ENCODE results near the gene TREX2. TPM values are rescaled to one million over a fixed set of nuclear protein-coding genes. Genes with fewer than 3 reads are reported as not detected.

TREX2 gene
- total and polyA plus RNA-seq, 7 experiments from 2014 or later, result 0.25 to 5.5 (median 2.8) TPM

GRCh38 chrX:153416781-153417450 lies 28.9 kb downstream of the TREX2 start:
- no peaks in the 10 kb centered on the region for H3K27me3 ChIP-seq (ENCODE audit: control insufficient read depth in 2 of 2, insufficient read depth in 2 of 2, low read length in 2 of 2)
- intact Hi-C loops (cut with micrococcal nuclease), result no loop called here
- Mint-ChIP-seq H3K27ac (no peak overlapping the region), H3K27me3 (peaks cover 0 to 2% (median 0%) of the 10 kb centered on the region in 5 donors), H3K4me1 (peaks cover 0 to 10% (median 6%) of the 10 kb centered on the region in 7 donors), H3K4me3 (no peak overlapping the region), H3K36me3 (peaks cover 0 to 6% (median 0%) of the 10 kb centered on the region in 5 donors), H3K9me3 (no peaks in the 10 kb centered on the region)
- H3K9me3 ChIP-seq (ENCODE audit: control insufficient read depth in 2 of 3, low read length in 3 of 3), result no peaks in the 10 kb centered on the region
- no peaks in the 10 kb centered on the region for H3K36me3 ChIP-seq (ENCODE audit: control insufficient read depth in 2 of 3, insufficient read depth in 3 of 3, low read length in 3 of 3)
- H3K27ac ChIP-seq (ENCODE audit: low read depth, low read length), result no peak overlapping the region
- no peak overlapping the region for H3K4me3 ChIP-seq (ENCODE audit: low read length)
- DNase-seq, result no peak
- ChIA-PET CTCF (interaction anchor here (0.7 kb wide), 1 partner anchor 92 kb away, joined by 3 read pairs; no protein-coding TSS in a partner anchor), POLR2A (no interaction called here)
- H3K4me1 ChIP-seq (ENCODE audit: control insufficient read depth in 2 of 2, insufficient read depth in 2 of 2, low read length in 2 of 2), result no peaks in the 10 kb centered on the region
- no peak for ATAC-seq

- Histone ChIP-seq H3K36me3 (ENCODE audit: control insufficient read depth in 2 of 3, insufficient read depth in 3 of 3, low read length in 3 of 3) (no peaks in the 10 kb centered on the region), H3K27me3 (ENCODE audit: control insufficient read depth in 2 of 2, insufficient read depth in 2 of 2, low read length in 2 of 2) (no peaks in the 10 kb centered on the region), H3K4me1 (ENCODE audit: control insufficient read depth in 2 of 2, insufficient read depth in 2 of 2, low read length in 2 of 2) (no peaks in the 10 kb centered on the region), H3K4me3 (ENCODE audit: low read length) (no peak overlapping the region), H3K27ac (ENCODE audit: low read depth, low read length) (no peak overlapping the region), H3K9me3 (ENCODE audit: control insufficient read depth in 2 of 3, low read length in 3 of 3) (no peaks in the 10 kb centered on the region)
- ATAC-seq, result no peak
- H3K9me3 Mint-ChIP-seq, result no peaks in the 10 kb centered on the region
- DNase-seq, result no peak
- no peak overlapping the region for H3K4me3 Mint-ChIP-seq
- CTCF ChIA-PET, result no interaction called here
- POLR2A ChIA-PET, result no interaction called here
- peaks cover 0 to 12% (median 8%) of the 10 kb centered on the region in 7 donors for H3K4me1 Mint-ChIP-seq
- intact Hi-C loops (cut with micrococcal nuclease), result no loop called here
- H3K27me3 Mint-ChIP-seq, result peaks cover 0 to 3% (median 0%) of the 10 kb centered on the region in 5 donors
- H3K36me3 Mint-ChIP-seq, result no peaks in the 10 kb centered on the region
- H3K27ac Mint-ChIP-seq, result no peak overlapping the region
Measured at GRCh38 chrX:153414856-153415510, 30.9 kb downstream of the TREX2 start.

- H3K4me1 ChIP-seq (ENCODE audit: control insufficient read depth in 2 of 2, insufficient read depth in 2 of 2, low read length in 2 of 2), result no peaks in the 10 kb centered on the region
- H3K27ac Mint-ChIP-seq, result no peak overlapping the region
- ChIA-PET POLR2A (no interaction called here), CTCF (no interaction called here)
- DNase-seq (no peak), ATAC-seq (no peak)
- no peak overlapping the region for H3K4me3 ChIP-seq (ENCODE audit: low read length)
- no peaks in the 10 kb centered on the region for H3K9me3 ChIP-seq (ENCODE audit: control insufficient read depth in 2 of 3, low read length in 3 of 3)
- H3K4me3 Mint-ChIP-seq, result peak overlapping the region in 4 of 10 donors; percentile 20 to 37 (median 21)
- no peaks in the 10 kb centered on the region for H3K36me3 Mint-ChIP-seq
- intact Hi-C loops (cut with micrococcal nuclease), result no loop called here
- no peaks in the 10 kb centered on the region for H3K27me3 ChIP-seq (ENCODE audit: control insufficient read depth in 2 of 2, insufficient read depth in 2 of 2, low read length in 2 of 2)
- no peaks in the 10 kb centered on the region for H3K36me3 ChIP-seq (ENCODE audit: control insufficient read depth in 2 of 3, insufficient read depth in 3 of 3, low read length in 3 of 3)
- H3K27ac ChIP-seq (ENCODE audit: low read depth, low read length), result no peak overlapping the region
- H3K4me1 Mint-ChIP-seq, result peaks cover 0 to 12% (median 8%) of the 10 kb centered on the region in 7 donors
- H3K27me3 Mint-ChIP-seq, result peaks cover 0 to 3% (median 0%) of the 10 kb centered on the region in 5 donors
- no peaks in the 10 kb centered on the region for H3K9me3 Mint-ChIP-seq
Measured at GRCh38 chrX:153413731-153414130, 32.1 kb downstream of the TREX2 start.

- Mint-ChIP-seq H3K36me3 (no peaks in the 10 kb centered on the region), H3K4me3 (peak overlapping the region in 3 of 10 donors; percentile 77 to 81 (median 78)), H3K27me3 (peaks cover 0 to 3% (median 0%) of the 10 kb centered on the region in 5 donors), H3K27ac (no peak overlapping the region), H3K9me3 (no peaks in the 10 kb centered on the region), H3K4me1 (peaks cover 0 to 12% (median 8%) of the 10 kb centered on the region in 7 donors)
- Histone ChIP-seq H3K4me3 (ENCODE audit: low read length) (no peak overlapping the region), H3K27ac (ENCODE audit: low read depth, low read length) (no peak overlapping the region), H3K4me1 (ENCODE audit: control insufficient read depth in 2 of 2, insufficient read depth in 2 of 2, low read length in 2 of 2) (no peaks in the 10 kb centered on the region), H3K27me3 (ENCODE audit: control insufficient read depth in 2 of 2, insufficient read depth in 2 of 2, low read length in 2 of 2) (no peaks in the 10 kb centered on the region), H3K36me3 (ENCODE audit: control insufficient read depth in 2 of 3, insufficient read depth in 3 of 3, low read length in 3 of 3) (no peaks in the 10 kb centered on the region), H3K9me3 (ENCODE audit: control insufficient read depth in 2 of 3, low read length in 3 of 3) (no peaks in the 10 kb centered on the region)
- DNase-seq, result no peak
- ChIA-PET POLR2A (no interaction called here), CTCF (no interaction called here)
- intact Hi-C loops (cut with micrococcal nuclease), result no loop called here
- ATAC-seq, result no peak
Measured at GRCh38 chrX:153412746-153413720, 32.8 kb downstream of the TREX2 start.

- intact Hi-C loops (cut with micrococcal nuclease), result no loop called here
- peak overlapping the region in 2 of 9 donors; percentile 8 to 16 for H3K27ac Mint-ChIP-seq
- POLR2A ChIA-PET, result no interaction called here
Measured at GRCh38 chrX:153411988-153412574, 33.8 kb downstream of the TREX2 start.

GRCh38 chrX:153411255-153411987 lies 34.4 kb downstream of the TREX2 start, which contains the start of gene ZFP92:
Gene ZFP92 (plus strand): TSS chrX:153411472. CDS start chrX:153418323, 6,851 bp downstream.
- Mint-ChIP-seq H3K27me3 (peaks cover 0 to 5% (median 0%) of the 10 kb centered on the region in 5 donors), H3K27ac (peak within 1 kb of the TSS in 2 of 9 donors; percentile 16 to 43)
- peak; percentile 81 for ATAC-seq

More at GRCh38 chrX:153411988-153412574, 33.8 kb downstream of the TREX2 start:
- H3K36me3 ChIP-seq (ENCODE audit: control insufficient read depth in 2 of 3, insufficient read depth in 3 of 3, low read length in 3 of 3), result no peaks in the 10 kb centered on the region
- no peaks in the 10 kb centered on the region for H3K9me3 ChIP-seq (ENCODE audit: control insufficient read depth in 2 of 3, low read length in 3 of 3)
- no peak overlapping the region for H3K27ac ChIP-seq (ENCODE audit: low read depth, low read length)
- DNase-seq (no peak), ATAC-seq (peak; percentile 31)
- H3K36me3 Mint-ChIP-seq, result no peaks in the 10 kb centered on the region
- H3K9me3 Mint-ChIP-seq, result no peaks in the 10 kb centered on the region
- peak overlapping the region; percentile 29 to 81 (median 67) for H3K4me3 Mint-ChIP-seq
- H3K27me3 Mint-ChIP-seq, result peaks cover 0 to 3% (median 0%) of the 10 kb centered on the region in 5 donors
- CTCF ChIA-PET, result no interaction called here
- H3K27me3 ChIP-seq (ENCODE audit: control insufficient read depth in 2 of 2, insufficient read depth in 2 of 2, low read length in 2 of 2), result no peaks in the 10 kb centered on the region
- H3K4me1 ChIP-seq (ENCODE audit: control insufficient read depth in 2 of 2, insufficient read depth in 2 of 2, low read length in 2 of 2), result no peaks in the 10 kb centered on the region
- peaks cover 0 to 12% (median 8%) of the 10 kb centered on the region in 7 donors for H3K4me1 Mint-ChIP-seq
- H3K4me3 ChIP-seq (ENCODE audit: low read length), result peak overlapping the region; percentile 18

More at GRCh38 chrX:153411255-153411987, 34.4 kb downstream of the TREX2 start, which contains the start of gene ZFP92:
- no peaks in the 10 kb centered on the region for H3K9me3 Mint-ChIP-seq
- POLR2A ChIA-PET, result no interaction called here
- no peaks in the 10 kb centered on the region for H3K9me3 ChIP-seq (ENCODE audit: control insufficient read depth in 2 of 3, low read length in 3 of 3)
- intact Hi-C loops (cut with micrococcal nuclease), result no loop called here
- no peaks in the 10 kb centered on the region for H3K36me3 ChIP-seq (ENCODE audit: control insufficient read depth in 2 of 3, insufficient read depth in 3 of 3, low read length in 3 of 3)
- CTCF ChIA-PET, result no interaction called here
- no peaks in the 10 kb centered on the region for H3K36me3 Mint-ChIP-seq
- peak in 8 of 9 donors; percentile 13 to 58 (median 23) for DNase-seq
- no peaks in the 10 kb centered on the region for H3K27me3 ChIP-seq (ENCODE audit: control insufficient read depth in 2 of 2, insufficient read depth in 2 of 2, low read length in 2 of 2)
- peak within 1 kb of the TSS; percentile 18 for H3K4me3 ChIP-seq (ENCODE audit: low read length)
- H3K4me1 Mint-ChIP-seq, result peaks cover 0 to 12% (median 8%) of the 10 kb centered on the region in 7 donors
- H3K4me3 Mint-ChIP-seq, result peak within 1 kb of the TSS; percentile 57 to 81 (median 70)
- no peak within 1 kb of the TSS for H3K27ac ChIP-seq (ENCODE audit: low read depth, low read length)
- H3K4me1 ChIP-seq (ENCODE audit: control insufficient read depth in 2 of 2, insufficient read depth in 2 of 2, low read length in 2 of 2), result no peaks in the 10 kb centered on the region

Measured in naive thymus-derived CD4-positive, alpha-beta T cell (primary cell).